HG03460 (cell line): ENCODE results near the gene IGFBPL1.

Experiments used
- ATAC-seq: cut with Tn5 transposase; IDR thresholded peaks from one replicate; pipeline ENCODE4 v1.9.1; 2021; ENCODE audit not compliant: unreplicated experiment

Gene IGFBPL1, protein sequence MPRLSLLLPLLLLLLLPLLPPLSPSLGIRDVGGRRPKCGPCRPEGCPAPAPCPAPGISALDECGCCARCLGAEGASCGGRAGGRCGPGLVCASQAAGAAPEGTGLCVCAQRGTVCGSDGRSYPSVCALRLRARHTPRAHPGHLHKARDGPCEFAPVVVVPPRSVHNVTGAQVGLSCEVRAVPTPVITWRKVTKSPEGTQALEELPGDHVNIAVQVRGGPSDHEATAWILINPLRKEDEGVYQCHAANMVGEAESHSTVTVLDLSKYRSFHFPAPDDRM

DNA sequence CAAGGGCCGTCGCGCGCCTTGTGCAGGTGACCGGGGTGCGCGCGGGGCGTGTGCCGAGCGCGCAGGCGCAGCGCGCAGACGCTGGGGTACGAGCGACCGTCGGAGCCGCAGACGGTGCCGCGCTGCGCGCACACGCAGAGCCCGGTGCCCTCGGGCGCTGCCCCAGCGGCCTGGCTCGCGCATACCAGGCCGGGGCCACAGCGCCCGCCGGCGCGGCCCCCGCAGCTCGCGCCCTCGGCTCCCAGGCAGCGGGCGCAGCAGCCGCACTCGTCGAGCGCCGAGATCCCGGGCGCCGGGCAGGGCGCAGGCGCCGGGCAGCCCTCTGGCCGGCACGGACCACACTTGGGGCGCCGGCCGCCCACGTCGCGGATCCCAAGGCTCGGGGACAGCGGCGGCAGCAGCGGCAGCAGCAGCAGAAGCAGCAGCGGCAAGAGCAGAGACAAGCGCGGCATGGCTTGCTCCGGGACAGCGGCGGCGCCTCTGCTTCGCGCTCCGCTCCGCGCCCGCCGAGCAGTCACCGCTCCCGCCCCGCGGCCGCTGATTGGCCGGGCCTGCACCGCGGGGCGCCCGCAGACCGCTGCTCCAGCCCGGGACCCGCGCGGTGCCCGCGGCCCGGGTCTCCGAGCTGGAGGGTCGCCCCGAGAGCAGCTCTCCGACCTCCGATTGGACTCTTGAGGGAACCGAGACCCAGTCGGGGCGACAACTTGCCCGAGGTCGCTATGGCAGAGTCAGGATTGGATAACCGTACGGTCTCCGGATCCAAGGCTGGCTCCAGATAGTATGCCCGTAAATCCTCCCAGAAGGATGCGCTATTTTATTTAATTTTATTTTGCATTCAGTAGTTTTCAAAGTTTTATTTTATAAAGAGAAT is at the start of gene IGFBPL1:
IGFBPL1 (minus strand) TSS at position 482 of the 871 bp plus-strand sequence; CDS start at position 452, 30 bp downstream.
- no peak for ATAC-seq

DNA sequence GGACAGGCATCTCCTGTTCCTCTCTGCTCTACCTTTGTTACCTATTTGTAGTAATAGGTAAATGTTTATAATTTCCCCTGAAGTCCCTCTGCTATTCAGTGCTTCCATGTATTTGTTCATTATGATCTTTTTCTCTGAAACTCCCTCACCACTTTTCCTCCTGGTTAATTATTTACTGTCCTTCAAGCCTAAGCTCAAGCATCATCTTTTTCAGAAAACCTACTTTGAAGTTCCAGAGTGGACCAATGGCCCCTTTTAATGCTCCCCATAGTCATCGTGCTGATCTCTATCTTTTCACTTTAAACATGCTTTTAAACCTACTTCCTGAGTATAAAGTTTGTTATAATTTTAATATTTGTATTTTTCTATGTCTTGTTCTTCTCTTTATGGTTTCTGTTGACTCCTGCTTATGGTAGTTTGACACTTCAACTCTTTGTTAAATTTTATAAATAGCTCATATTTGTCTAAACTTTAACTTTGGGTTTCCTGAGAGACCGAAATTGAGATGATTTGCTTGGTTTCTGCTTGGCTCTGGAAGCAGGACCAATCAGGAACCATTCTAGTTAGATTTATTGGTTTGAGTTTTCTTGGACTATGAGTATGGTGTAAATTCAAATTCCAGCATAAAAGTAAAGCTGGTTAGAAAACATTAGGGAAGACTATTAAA is 48.5 kb upstream of the IGFBPL1 start:
- ATAC-seq = peak; percentile 72

DNA sequence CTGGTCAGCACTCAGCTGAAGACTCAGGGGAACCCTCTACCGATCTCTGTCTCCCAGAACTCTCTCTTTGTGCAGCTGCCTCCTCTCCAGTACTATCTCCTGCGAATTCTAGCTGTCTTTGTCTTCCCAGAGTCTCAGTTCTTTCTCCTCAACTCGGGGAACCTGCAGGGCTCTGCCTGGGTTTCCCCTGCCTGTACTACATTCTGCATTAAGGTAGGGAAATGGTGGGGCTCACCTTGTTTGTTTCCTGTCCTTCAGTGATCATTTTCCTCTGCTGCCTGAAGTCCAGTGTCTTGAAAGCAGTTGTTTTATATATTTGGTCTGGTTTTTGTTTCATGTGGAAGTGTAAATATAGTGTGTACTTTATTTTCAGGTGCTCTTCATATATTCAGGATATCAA is 43.1 kb upstream of the IGFBPL1 start:
- no peak for ATAC-seq

DNA sequence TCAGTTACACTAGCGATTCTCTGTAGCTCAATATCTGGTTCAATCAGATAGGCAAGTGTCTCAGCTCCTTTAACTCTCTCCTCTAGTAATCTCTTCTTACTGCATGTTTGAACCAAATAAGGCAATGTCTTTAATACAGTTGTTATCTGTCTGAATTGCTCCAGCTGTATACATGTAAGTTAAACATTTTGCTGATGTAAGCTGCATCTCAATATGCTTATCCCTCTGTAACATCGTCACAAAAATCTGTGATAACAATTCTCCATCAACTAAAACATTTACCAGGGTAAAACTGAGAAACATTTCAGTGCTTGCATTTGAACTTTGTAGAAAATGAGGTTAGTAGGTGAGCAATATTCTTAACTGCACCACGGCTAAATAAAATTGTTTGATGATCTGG is 29.6 kb upstream of the IGFBPL1 start:
- no peak for ATAC-seq

DNA sequence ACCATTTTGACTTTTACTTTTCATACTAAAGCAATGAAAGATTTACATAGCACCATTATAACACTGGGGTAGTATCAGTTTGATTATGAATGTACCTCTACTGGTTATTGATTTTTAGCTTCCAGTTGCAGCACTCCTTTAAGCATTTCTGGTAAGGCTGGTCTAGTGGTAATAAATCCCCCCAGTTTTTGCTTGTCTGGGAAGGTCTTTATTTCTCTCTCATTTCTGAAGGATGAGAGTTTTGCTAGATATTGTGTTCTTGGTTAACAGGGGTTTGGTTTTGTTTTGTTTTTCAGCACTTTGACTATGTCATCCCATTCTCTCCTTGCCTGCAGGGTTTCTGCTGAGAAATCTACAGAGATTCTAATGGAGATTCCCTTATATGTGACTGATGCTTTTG is 26.9 kb upstream of the IGFBPL1 start:
- ATAC-seq = no peak

DNA sequence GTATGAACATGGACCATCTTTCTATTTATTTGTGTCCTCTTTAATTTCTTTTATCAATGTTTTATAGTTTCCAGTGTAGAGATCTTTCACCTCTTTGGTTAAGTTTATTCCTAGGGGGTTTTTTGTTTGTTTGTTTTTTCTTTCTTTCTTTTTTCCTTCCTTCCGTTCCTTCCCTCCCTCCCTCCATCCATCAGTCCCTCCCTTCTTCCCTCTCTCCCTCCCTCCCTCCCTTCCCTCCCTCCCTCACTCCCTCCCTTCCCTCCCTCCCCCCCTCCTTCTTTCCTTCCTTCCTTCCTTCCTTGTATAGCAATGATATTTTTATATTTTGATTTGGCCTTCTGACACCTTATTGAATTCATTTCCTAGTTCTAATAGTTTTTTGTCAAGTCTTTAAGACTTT is 23.4 kb upstream of the IGFBPL1 start:
- ATAC-seq = no peak

DNA sequence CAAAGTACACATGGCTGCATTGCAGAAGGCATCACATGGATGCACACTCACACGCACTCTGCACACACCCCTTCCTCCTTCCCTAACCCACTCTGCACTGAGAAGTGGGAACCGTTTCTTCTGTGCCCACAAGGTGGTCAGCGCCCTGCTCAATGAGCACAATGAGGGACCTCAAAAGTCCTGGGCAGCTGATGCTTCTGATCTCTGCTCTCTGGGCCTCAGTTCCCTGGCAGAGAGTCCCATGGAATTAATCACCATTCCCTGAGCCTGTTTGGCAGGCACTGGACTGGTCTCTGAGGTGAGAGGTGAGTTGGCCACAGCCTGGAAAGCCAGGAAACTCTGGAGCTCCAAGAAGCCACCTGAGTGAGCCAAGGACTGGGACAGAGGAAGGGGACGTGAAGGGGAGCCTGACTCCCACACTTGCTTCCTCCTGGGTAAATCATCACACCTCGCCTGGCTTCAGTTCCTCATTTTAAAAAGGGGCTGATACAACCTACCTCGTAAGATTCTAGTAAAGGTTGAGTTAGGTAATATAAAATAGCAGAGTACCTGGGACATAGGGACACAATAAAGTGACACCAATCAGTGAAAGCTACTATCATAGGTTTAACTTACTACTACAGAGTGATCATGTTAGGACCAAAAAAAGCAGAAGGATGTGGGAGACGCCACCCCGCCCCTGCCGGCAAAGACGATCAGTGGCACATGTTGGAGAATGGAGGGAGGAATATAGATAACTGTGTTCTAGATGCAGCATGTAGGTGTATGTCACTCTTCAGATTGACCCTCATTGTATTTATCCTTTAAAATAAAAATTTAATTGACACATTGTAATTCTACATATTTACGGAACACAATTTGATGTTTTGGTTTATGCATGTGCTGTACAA is 21.1 kb upstream of the IGFBPL1 start:
- peak; percentile 96 for ATAC-seq

DNA sequence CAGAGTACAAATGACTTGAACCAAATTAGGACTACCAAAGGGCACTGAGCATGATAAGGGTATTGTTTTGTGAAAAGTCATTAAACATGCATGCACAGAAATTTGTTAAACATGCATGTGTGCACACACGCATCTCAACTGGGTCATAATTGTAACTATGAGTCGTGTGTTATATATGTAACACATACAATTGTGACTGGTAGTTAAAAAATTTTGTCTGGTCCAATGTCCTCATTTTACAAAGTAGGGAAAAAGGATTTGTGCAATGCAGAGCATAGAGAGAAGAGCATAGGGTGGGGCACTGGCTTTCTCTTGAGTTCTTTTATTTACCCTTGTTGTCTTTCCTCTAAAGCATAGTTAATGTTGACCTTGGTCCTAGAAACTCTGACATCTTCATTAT is 19.3 kb upstream of the IGFBPL1 start:
- no peak for ATAC-seq

DNA sequence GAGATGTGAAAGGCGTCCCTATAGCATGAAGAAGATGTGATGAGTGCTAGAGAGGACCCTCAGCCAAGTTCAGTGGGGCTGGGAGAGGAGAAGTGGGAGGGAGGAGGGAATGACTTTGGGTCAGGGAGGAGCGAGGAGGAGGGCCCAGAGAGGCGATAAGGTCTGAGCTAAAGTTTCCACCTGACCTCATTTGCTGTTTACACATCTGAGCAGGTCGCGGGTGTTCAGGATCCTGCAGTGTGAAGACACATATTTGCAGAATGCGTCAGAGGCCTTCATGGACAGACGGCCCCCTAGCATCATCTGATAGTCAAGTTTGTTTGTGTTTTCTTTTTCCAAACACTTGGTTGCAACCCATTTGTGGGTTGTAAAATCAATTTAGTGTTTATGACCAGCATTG is 18.9 kb upstream of the IGFBPL1 start:
- no peak for ATAC-seq

DNA sequence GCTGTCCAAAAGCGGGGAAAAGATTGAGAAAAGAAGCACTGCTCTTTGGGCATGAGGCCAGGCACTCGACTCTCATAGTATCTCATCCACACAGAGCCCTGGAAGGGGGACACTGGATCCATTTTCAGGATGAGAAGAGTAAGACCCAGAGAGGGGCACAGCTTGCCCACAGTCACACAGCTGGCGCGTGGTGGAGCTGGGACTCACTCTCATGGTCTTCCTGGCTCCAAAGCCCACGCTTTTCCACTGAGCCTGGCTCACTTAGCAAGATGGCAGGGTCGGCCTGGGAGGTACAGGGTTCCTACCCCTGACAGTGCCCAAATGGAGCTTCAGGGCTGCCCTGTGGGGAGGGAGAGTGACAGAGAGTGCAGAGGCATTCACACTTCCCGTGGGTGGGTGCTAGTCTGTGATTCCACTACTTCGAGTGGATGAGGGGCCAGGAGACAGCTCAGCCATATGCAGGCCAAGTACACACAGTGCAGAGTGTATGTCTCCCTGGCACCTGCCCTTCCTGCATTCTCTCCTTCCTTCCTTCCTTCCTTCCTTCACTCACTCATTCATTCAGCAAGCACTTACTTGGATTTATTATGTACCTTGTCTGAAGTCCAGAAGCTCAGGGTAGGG is 18.3 kb upstream of the IGFBPL1 start:
- no peak for ATAC-seq

DNA sequence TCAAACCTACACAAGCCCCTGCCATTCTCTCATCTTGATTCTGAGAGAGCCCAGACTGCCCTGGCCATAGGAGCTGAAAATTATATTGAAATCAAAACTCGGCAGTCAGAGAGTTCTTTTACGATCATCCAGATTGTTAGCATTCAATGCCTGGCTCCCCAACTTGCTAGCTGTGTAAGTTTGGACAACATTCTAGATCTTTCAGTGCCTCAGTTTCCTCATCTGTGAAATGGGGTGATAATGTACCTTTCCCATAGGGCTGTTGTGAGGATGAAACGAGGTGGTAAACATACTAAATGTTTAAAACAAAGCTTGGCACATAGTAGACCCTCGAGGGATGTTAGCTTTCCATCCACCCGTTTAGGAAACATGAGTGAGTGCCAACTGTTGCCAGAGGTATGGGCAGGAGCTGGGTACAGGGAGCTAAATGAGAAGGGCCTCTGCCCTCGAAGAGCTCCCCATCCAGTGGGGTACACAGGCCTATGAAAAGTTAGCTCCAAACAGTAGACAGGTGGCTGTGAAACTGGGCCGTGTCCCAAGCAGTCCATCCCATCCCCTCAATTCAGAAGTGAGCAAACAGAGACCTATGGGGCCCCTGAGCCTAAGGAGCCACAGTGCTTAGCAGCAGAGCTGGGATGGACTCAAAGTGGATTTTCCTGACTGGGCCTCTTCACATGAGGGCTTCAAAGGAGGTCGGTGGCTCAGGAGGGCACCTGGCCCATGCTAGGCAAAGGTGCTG is 17.3 kb upstream of the IGFBPL1 start:
- no peak for ATAC-seq

DNA sequence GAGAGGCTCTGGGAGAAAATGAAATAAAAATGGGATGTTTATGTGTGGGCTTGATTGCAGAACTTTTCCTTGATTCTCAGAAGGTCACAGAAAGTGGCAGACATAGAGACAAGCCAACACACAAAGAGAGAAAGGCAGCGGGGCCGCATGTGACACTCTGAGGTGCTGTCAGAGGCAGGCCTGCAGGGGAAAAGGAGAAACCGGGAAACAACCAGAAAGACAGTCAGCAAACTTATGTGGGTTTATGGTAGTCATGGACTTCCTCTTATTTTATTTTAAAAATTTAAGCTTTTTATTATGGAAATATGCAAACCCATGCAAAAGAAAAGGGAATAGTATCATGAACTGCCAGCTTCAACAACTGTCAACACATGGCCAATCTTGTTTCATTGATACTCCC is 16.3 kb upstream of the IGFBPL1 start:
- ATAC-seq = no peak

DNA sequence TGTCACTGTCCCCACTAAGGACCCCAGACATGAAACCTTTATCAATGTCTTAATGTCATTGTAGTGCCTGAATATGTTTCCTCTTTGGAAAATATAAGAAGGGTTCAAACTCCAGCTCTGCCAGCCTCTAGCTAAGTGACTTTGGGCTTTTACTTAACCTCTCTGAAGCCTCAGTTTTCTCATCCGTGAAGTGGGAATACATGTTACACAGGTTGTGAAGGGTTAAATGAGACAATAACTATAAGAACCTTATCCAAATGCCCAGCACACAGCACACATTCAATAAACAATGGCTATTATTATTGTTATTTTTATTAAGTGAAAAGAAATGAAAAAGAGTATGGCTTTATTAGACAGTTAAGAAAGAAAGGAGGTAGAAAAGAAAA is 15.7 kb upstream of the IGFBPL1 start:
- ATAC-seq = no peak

DNA sequence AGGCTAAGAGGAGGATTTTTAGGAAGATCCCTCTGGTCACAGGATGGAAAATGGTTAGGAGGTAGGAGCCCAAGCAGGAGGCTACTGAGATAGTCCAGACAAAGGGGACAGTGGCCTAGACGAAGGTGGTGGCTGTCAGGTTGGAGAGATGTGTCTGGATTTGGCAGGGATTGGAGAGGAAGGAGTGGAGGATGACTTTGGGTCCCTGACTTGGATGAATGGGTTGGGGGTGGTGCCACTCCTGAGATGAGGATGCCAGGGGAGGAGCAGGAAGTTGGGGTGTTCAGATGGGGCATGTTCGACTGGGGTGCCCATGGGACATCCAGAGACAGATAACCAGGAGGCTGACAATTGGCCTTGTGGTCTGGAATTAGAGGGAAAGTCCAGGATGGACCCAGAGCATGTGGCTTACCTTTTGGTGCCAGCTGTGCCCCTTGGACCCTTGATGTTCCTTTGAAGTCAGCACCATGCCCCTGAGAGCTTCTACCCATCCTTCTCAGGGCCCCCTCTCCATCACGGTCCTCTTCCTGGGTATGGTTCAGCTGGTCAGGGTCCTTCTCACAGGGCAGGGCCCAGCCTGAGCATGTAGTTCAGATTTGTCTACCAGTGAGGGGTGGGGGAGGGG is 15.1 kb upstream of the IGFBPL1 start:
- no peak for ATAC-seq

DNA sequence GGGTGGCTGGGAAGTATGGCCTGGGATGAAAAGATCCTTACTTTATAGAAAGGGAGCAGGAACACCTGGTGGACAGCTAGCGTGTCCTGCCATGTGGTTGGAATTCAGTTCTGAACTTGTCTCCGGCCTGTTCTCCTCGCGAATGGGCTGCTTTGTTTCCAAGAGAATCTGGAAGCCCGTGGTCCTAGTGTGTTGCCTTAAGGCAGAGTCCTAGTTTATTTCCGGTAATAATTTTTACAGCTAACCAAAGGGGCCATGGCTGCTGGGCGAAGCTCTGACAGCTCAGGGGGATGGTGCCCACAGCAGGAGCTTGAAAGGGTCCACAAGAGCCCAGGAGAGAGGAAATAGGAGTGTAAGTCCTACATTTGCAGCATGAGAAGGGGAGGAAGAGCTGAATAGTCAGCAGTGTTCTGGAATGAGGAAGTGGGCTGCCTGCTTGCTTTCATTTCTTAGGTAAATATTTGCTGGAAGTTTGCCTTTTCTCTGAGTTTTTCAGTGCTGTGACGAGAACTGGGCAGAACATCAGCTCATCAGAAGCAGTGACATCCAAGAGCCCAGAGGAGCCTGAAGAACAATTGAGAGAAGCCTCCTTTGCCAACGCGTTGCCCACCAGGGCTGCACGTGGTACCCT is 13.1 kb upstream of the IGFBPL1 start:
- no peak for ATAC-seq

DNA sequence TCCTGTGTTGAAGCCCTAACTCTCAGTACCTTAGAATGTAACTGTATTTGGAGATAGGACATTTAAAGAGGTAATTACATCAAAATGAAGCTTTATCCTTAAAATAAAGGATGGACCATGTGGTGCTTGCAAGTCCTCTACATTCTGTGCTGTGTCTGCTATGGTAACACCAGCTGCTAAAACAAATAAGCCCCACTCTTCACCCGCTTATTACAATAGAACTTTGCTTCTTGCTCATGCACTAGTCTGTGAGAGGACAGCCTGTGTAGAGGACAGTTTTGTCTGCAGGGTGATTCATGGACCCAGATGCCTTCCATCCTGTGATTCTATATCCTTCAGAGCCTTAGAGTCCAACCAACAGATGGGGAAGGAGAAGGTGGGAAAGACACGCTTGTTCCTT is 12.5 kb upstream of the IGFBPL1 start:
- no peak for ATAC-seq

DNA sequence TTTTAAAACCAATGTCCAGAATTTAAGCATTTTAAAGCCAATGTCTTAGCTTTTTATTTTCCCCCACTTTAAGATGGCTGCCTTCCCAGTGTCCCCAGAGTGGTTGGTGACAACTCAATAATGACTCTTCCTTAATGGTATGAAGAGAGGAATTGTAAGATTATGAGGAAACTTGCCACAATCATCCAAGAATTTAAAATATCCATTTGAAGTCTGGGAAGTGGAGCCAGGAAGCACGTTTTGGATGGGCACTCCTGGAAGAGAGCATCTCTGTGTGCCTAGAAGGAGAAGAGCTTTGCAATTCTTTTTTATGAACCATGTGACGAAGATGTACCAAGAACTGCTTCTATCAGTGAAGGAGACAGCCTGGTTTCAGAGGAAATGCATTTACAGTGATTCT is 11.3 kb upstream of the IGFBPL1 start:
- no peak for ATAC-seq

DNA sequence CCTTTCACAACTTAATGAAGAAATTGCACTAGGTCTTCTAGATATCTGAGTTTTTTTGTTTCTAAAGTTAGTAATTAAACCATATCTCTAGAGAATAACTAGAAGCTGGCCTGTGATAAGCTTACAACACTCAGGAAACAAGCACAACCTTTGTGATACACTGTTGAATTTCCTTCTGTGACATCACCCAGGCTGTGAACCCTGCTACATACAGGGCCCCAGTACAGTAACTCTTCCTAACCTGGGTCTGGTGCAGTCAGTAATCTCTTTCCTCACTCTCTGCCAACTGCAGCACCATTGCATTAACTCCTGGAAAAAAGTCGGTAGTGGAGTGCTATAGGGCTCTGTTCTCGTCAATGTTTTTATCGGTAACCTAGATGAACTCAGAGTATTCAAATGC is 10.6 kb upstream of the IGFBPL1 start:
- ATAC-seq = no peak

DNA sequence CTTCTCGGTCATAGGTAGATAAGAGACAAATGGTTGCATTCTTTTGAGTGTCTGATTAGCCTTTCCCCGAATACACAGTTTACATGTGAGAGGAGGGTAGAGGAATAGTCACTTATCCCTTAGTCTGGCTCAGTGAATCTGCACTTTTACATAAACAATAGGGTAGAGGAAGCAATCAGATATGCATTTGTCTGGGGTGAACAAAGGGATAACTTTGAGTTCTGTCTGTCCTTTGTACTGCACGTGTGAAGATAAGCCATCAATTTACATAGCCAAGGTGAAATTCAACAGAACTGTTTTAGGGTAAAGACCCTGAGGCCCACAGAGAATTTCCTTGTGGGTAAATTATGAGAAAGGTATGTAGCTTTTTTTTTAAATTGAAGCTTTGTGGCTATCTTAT is 10.1 kb upstream of the IGFBPL1 start:
- no peak for ATAC-seq
